GM21619 (cell line): ENCODE data around the gene EBP.
"Not testable (repeated sequence)": the region's sequence is repeated elsewhere in the genome, so short reads cannot be mapped to it uniquely, and the experiment has no call there.

Experiments
- ATAC-seq: cut with Tn5 transposase; IDR thresholded peaks from one replicate; pipeline ENCODE4 v1.9.1; 2021; ENCODE audit not compliant: unreplicated experiment

EBP gene

DNA sequence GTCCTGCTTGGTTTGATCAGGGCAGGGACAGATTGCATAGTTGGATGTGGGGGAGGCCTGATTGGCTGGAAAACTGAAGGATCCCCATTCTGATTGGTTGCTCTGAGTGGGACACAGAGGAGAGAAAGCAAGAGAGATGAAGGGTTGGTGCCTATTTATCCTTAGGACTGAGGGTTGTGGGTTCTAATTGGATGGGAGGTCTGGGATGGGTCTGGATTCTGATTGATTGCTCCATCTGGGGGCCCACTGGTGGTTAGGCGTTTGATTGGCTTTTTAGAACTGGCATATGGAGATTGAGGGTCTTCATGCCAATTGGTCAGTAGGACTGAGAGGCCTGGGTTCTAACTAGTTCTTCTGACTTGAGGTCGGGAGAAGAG lies 644 bp upstream of the EBP start:
- no peak for ATAC-seq

DNA sequence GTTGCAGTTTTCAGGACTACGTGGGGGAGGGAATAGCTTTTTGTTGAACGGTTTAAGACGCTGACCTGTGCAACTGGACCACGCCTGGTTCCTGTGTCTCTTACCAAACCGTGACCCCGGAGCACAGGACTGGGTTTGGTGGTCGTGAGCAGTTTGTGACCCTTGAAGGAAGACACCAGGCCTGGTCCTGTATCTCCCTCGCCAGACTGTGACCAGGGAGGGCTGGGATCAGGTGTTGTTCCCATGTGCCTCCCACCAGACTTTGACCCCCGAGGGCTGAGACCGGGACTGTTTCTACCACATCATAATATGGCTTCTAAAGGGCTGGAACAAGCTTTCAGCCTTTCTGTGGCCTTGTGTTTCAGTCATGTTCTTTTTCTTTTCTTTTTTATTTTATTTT lies 683 bp downstream of the EBP start:
- ATAC-seq, result no peak

DNA sequence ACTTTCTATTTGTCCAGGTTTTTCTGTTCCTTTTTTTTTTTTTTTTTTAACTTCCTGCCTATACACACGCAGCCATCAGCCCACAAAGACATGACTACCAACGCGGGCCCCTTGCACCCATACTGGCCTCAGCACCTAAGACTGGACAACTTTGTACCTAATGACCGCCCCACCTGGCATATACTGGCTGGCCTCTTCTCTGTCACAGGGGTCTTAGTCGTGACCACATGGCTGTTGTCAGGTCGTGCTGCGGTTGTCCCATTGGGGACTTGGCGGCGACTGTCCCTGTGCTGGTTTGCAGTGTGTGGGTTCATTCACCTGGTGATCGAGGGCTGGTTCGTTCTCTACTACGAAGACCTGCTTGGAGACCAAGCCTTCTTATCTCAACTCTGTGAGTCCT lies 2.1 kb downstream of the EBP start:
- no peak for ATAC-seq

- not testable (repeated sequence) for ATAC-seq
These were observed 4.2 kb downstream of the EBP start for GRCh38 chrX:48525853-48526252.

DNA sequence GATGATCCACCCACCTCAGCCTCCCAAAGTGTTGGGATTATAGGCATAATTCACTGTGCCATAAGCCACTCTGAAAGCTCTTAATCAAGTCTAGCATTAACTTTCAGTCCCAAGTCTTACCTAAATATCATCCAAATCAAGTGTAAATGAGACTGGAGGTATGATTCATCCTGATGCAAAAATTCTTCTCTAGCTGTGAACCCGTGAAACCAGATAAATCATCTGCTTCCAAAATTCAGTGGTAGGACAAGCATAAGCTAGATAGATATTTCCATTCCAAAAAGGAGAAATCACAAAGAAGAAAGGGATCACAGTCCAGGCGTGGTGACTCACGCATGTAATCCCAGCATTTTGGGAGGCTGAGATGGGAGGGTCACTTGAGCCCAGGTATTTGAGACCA lies 9.1 kb downstream of the EBP start:
- ATAC-seq, result no peak

GRCh38 chrX:48531358-48531959 lies 9.9 kb downstream of the EBP start:
- no peak for ATAC-seq

DNA sequence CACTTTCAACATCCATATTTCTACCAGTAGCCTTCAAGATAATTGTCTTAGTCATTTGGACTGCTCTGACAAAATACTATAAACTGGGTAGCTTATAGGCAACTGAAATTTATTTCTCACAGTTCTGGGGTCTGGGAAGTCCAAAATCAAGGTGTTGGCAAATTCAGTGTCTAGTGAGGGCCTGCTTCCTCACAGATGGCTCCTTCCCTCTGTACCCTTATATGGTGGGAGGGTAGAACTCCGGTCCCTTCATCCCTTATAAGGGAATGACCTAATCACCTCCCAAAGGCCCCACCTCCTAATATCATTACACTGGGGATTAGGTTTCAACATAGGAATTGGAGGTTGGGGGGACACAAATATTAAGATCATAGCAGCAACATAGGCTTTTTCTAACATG lies 10.6 kb downstream of the EBP start:
- ATAC-seq, result no peak

- no peak for ATAC-seq
These were observed 11.6 kb downstream of the EBP start for GRCh38 chrX:48533165-48533564.

- ATAC-seq, result no peak
These were observed 17.2 kb downstream of the EBP start for GRCh38 chrX:48538641-48539344.

DNA sequence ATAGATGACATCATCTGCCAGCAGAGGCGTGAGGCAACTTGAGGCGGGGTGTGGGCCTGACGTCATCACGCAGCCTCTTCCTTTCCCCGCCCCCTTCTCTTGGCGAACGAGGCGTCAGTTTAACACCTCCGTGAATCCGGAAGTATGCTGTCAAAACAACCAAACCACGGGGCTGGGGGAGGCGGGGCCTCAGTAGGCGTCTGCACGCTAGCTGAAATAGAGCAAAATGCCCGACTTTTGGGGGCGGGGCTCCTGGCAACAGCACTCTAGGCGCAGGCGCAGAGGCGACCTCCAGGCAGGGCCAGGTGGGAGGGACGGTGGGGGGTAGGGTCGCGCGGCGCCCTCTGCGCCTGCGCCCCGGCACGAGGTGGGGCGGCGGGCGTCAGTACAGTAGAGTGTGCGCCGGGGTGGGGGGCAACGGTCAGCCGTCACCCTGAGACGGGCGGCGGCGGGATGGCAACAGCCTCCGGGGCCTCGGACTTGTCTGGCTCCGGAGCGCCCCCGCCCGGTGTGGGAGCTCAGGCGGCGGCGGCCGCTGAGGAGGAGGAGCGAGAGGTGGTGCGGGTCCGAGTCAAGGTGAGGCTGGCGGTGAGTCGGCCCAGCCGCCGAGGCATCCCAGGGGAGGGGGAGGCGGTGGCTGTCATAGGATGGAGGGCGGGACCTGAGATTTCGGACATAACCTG lies 17.9 kb downstream of the EBP start, which contains the start of gene TBC1D25:
Gene TBC1D25 (plus strand): TSS at position 370 of the 683 bp plus-strand sequence. CDS start 84 bp downstream, at position 454.
- peak; percentile 85 for ATAC-seq

- ATAC-seq, result peak; percentile 32
These were observed 18.4 kb downstream of the EBP start for GRCh38 chrX:48540028-48540375.

DNA sequence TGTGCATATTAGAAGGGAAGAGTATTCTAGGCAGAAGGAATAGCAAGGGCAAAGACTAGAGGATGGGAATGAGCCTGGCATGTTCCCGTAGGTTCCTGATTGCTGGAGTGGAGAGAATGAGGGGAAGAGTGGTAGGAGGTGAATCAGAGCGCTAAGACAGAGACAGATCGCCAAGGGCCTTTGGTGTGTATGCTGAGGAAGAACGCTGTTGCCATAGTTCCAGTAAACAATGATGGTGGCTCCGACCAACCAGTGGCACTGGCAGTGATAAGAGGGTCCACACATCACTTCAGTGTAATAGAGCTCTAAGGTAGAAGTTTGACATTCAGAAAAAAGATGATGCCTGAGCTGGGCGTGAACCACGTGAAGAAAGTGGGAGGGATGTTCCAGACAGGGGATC lies 18.9 kb downstream of the EBP start:
- no peak for ATAC-seq

GRCh38 chrX:48541140-48541814 lies 19.7 kb downstream of the EBP start:
- ATAC-seq, result no peak

DNA sequence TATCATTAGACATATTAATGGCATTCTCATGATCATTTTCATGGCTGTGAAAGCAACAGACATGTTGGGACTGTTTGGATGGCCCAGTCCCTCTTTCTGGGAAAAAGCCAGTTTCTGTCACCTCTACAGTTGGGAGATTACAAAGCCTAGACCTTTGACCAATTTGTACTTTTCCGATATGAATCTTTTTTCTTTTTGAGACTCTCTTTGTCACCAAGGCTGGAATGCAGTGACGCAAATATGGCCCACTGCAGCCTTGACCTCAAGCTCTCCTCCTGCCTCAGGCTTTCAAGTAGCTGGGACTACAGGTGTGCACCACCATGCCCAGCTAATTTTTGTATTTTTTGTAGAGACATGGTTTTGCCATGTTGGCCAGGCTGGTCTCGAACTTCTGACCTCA lies 27.3 kb downstream of the EBP start:
- ATAC-seq, result no peak

GRCh38 chrX:48555731-48556325 lies 34.2 kb downstream of the EBP start:
- not testable (repeated sequence) for ATAC-seq

DNA sequence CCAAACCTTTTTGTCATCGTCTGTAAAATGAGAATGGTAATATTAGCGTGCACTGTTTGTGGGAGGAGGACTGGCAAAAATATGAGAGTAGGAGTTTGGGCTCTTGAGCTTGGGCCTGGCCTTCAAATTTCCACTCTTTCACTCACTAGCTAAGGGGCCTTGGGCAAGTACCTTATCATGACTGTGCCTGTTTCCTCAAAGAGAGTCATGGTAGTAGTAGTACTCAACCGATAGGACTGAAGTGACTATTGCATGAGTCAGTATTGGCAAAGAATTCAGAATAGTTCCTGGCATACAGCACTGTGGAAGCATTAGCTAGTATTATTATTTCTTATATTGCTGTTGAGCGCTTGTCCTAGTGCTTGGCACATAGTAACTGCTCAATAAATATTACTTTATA lies 36.7 kb downstream of the EBP start:
- no peak for ATAC-seq

DNA sequence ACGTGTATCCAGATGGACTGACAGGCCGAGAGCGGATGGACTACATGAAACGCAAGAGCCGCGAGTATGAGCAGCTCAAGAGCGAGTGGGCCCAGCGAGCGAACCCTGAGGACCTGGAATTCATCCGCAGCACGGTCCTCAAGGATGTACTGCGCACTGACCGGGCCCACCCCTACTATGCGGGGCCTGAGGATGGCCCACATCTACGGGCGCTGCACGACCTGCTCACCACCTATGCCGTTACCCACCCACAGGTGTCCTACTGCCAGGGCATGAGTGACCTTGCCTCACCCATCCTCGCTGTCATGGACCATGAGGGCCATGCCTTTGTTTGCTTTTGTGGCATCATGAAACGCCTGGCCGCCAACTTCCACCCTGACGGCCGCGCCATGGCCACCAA lies 38.0 kb downstream of the EBP start:
- ATAC-seq, result no peak

DNA sequence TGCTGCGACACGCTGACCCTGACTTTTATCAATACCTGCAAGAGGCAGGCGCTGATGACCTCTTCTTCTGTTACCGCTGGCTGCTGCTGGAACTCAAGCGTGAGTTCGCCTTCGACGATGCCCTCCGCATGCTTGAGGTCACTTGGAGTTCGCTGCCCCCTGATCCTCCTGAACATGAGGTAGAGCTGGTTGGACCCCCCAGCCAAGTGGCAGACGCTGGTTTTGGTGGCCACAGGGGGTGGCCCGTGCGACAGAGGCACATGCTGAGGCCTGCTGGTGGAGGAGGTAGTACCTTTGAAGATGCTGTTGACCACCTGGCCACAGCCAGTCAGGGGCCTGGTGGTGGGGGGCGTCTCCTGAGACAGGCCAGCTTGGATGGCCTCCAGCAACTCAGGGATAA lies 38.4 kb downstream of the EBP start:
- ATAC-seq, result no peak

- no peak for ATAC-seq
These were observed 39.1 kb downstream of the EBP start for GRCh38 chrX:48560681-48561080.

- peak; percentile 37 for ATAC-seq
These were observed 48.4 kb downstream of the EBP start for GRCh38 chrX:48569958-48570357.

DNA sequence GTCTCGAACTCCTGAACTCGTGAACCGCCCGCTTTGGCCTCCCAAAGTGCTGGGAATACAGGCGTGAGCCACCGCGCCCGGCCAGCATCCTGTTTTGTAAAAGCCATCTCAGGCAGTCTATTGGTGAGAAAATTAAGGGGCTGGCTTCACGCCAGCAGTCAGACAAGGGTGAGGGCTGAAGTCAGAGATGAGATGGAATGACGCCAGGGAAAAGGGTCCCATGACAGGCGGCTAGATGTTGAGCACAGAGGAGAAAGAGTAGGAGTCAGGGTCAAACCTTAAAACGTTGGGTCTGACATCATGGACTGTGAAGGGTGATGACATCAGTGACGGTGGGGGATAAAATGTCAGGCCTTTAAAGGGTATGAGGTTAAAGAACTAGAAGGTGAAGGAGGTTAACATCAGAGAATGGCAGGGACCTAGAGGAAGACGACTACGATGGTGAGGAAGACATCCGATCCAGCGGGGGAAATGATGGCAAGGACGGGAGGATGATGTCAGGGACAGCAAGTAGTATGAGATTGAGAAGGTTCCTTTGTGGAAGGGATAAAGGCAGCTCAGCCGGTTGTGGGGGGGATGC lies 52.2 kb downstream of the EBP start:
- ATAC-seq, result no peak
